ENCODE results near the gene ABHD2. TPM values are rescaled to one million over a fixed set of nuclear protein-coding genes. Genes with fewer than 3 reads are reported as not detected.
"Not testable (repeated sequence)": the region's sequence is repeated elsewhere in the genome, so short reads cannot be mapped to it uniquely, and the experiment has no call there.

Gene ABHD2
- total RNA-seq, 8 experiments from 2014 or later: 9.9 to 35.4 (median 16.8) TPM

GRCh38 chr15:89119489-89120478 lies 31.5 kb downstream of the ABHD2 start:
- WGBS, 10 experiments: 27 to 96% (median 79%) methylated on average over 4 to 12 of the region's 12 CpGs; no CpG with 5 or more reads in 1 of the 10 experiments
- Histone ChIP-seq H3K4me1 (replicated peaks in 1 of 2) (peaks cover 7 to 13% of the 10 kb centered on the region in 2 donors), H3K4me3 (no peak overlapping the region), H3K27ac (no peak overlapping the region)
- in situ Hi-C loops (cut with MboI; ENCODE audit: low pct_unique_long_range_greater_than_20kb in 2 of 9, low sequenced_read_pairs in 9 of 9, unreplicated experiment in 9 of 9): loop anchor here in 1 of 9 experiments (10.0 kb wide), 1 partner anchor 55 kb away; no protein-coding TSS in a partner anchor
- ATAC-seq (replicated peaks in 6 of 8): peak in 1 of 8 experiments; percentile 5

- ATAC-seq (replicated peaks in 6 of 8): not testable (repeated sequence)
- WGBS, 10 experiments: 67 to 100% (median 88%) methylated on average over 3 to 12 of the region's 13 CpGs
- in situ Hi-C loops (cut with MboI; ENCODE audit: low pct_unique_long_range_greater_than_20kb in 2 of 9, low sequenced_read_pairs in 9 of 9, unreplicated experiment in 9 of 9): loop anchor here in 1 of 9 experiments (10.0 kb wide), 1 partner anchor 54 kb away; no protein-coding TSS in a partner anchor
Observed at GRCh38 chr15:89120479-89121000, 32.3 kb downstream of the ABHD2 start.

GRCh38 chr15:89121414-89121813 lies 33.2 kb downstream of the ABHD2 start:
- Histone ChIP-seq H3K27ac (no peak overlapping the region), H3K4me3 (no peak overlapping the region), H3K4me1 (replicated peaks in 1 of 2) (no peaks in the 10 kb centered on the region)
- WGBS, 10 experiments: 0 to 100% (median 91%) methylated on average over 1 to 3 of the region's 3 CpGs; no CpG with 5 or more reads in 2 of the 10 experiments
- in situ Hi-C loops (cut with MboI; ENCODE audit: low pct_unique_long_range_greater_than_20kb in 2 of 9, low sequenced_read_pairs in 9 of 9, unreplicated experiment in 9 of 9): loop anchor here in 1 of 9 experiments (10.0 kb wide), 1 partner anchor 53 kb away; no protein-coding TSS in a partner anchor
- peak in 1 of 8 experiments; percentile 82 for ATAC-seq (replicated peaks in 6 of 8)

More at GRCh38 chr15:89120479-89121000, 32.3 kb downstream of the ABHD2 start:
- H3K27ac ChIP-seq; H3K4me1 ChIP-seq (replicated peaks in 1 of 2); H3K4me3 ChIP-seq: not testable (repeated sequence)

- peak in 3 of 8 experiments; percentile 83 to 91 (median 87) for ATAC-seq (replicated peaks in 6 of 8)
- in situ Hi-C loops (cut with MboI; ENCODE audit: low pct_unique_long_range_greater_than_20kb in 2 of 9, low sequenced_read_pairs in 9 of 9, unreplicated experiment in 9 of 9): loop anchor here in 1 of 9 experiments (10.0 kb wide), 1 partner anchor 52 kb away; no protein-coding TSS in a partner anchor
- Histone ChIP-seq H3K4me1 (replicated peaks in 1 of 2) (no peaks in the 10 kb centered on the region), H3K27ac (no peak overlapping the region), H3K4me3 (no peak overlapping the region)
- WGBS, 10 experiments: 14 to 100% (median 51%) methylated on average over 1 to 3 of the region's 4 CpGs; no CpG with 5 or more reads in 2 of the 10 experiments
Observed at GRCh38 chr15:89122505-89123180, 34.4 kb downstream of the ABHD2 start.

- no peak for ATAC-seq (replicated peaks in 6 of 8)
- Histone ChIP-seq H3K4me3 (no peak overlapping the region), H3K27ac (no peak overlapping the region), H3K4me1 (replicated peaks in 1 of 2) (no peaks in the 10 kb centered on the region)
- in situ Hi-C loops (cut with MboI; ENCODE audit: low pct_unique_long_range_greater_than_20kb in 2 of 9, low sequenced_read_pairs in 9 of 9, unreplicated experiment in 9 of 9): loop anchor here in 1 of 9 experiments (10.0 kb wide), 1 partner anchor 52 kb away; no protein-coding TSS in a partner anchor
- 64 to 100% (median 89%) methylated on average over 3 to 6 of the region's 7 CpGs for WGBS, 10 experiments
Observed at GRCh38 chr15:89123181-89123525, 34.9 kb downstream of the ABHD2 start.

GRCh38 chr15:89125088-89125826 lies 37.0 kb downstream of the ABHD2 start:
- H3K27ac ChIP-seq: no peak overlapping the region
- no peak for ATAC-seq (replicated peaks in 6 of 8)
- no peak overlapping the region for H3K4me3 ChIP-seq
- in situ Hi-C loops (cut with MboI; ENCODE audit: low pct_unique_long_range_greater_than_20kb in 2 of 9, low sequenced_read_pairs in 9 of 9, unreplicated experiment in 9 of 9): loop anchor here in 1 of 9 experiments (10.0 kb wide), 1 partner anchor 50 kb away; no protein-coding TSS in a partner anchor
- 88 to 100% (median 100%) methylated on average over 2 to 5 of the region's 5 CpGs; no CpG with 5 or more reads in 2 of the 10 experiments for WGBS, 10 experiments
- no peaks in the 10 kb centered on the region for H3K4me1 ChIP-seq (replicated peaks in 1 of 2)

GRCh38 chr15:89126009-89126408 lies 37.8 kb downstream of the ABHD2 start:
- H3K27ac ChIP-seq: no peak overlapping the region
- 80 to 98% (median 88%) methylated on average over 1 to 6 of the region's 6 CpGs; no CpG with 5 or more reads in 2 of the 10 experiments for WGBS, 10 experiments
- H3K4me3 ChIP-seq: no peak overlapping the region
- H3K4me1 ChIP-seq (replicated peaks in 1 of 2): no peaks in the 10 kb centered on the region
- in situ Hi-C loops (cut with MboI; ENCODE audit: low pct_unique_long_range_greater_than_20kb in 2 of 9, low sequenced_read_pairs in 9 of 9, unreplicated experiment in 9 of 9): loop anchor here in 1 of 9 experiments (10.0 kb wide), 1 partner anchor 49 kb away; no protein-coding TSS in a partner anchor
- no peak for ATAC-seq (replicated peaks in 6 of 8)

GRCh38 chr15:89127054-89127702 lies 38.9 kb downstream of the ABHD2 start:
- in situ Hi-C loops (cut with MboI; ENCODE audit: low pct_unique_long_range_greater_than_20kb in 2 of 9, low sequenced_read_pairs in 9 of 9, unreplicated experiment in 9 of 9): loop anchor here in 1 of 9 experiments (10.0 kb wide), 1 partner anchor 48 kb away; no protein-coding TSS in a partner anchor
- ATAC-seq (replicated peaks in 6 of 8): no peak
- H3K4me3 ChIP-seq: no peak overlapping the region
- 60 to 89% (median 67%) methylated on average over 1 to 3 of the region's 3 CpGs; no CpG with 5 or more reads in 5 of the 10 experiments for WGBS, 10 experiments
- H3K4me1 ChIP-seq (replicated peaks in 1 of 2): no peaks in the 10 kb centered on the region
- no peak overlapping the region for H3K27ac ChIP-seq

GRCh38 chr15:89128320-89129122 lies 40.3 kb downstream of the ABHD2 start:
- ATAC-seq (replicated peaks in 6 of 8): no peak
- Histone ChIP-seq H3K4me3 (no peak overlapping the region), H3K4me1 (replicated peaks in 1 of 2) (no peaks in the 10 kb centered on the region), H3K27ac (no peak overlapping the region)
- in situ Hi-C loops (cut with MboI; ENCODE audit: low pct_unique_long_range_greater_than_20kb in 2 of 9, low sequenced_read_pairs in 9 of 9, unreplicated experiment in 9 of 9): loop anchor here in 1 of 9 experiments (10.0 kb wide), 1 partner anchor 46 kb away; no protein-coding TSS in a partner anchor
- 79 to 95% (median 88%) methylated on average over 1 to 5 of the region's 6 CpGs for WGBS, 10 experiments

- Histone ChIP-seq H3K4me3 (no peak overlapping the region), H3K27ac (no peak overlapping the region), H3K4me1 (replicated peaks in 1 of 2) (no peaks in the 10 kb centered on the region)
- in situ Hi-C loops (cut with MboI; ENCODE audit: low pct_unique_long_range_greater_than_20kb in 2 of 9, low sequenced_read_pairs in 9 of 9, unreplicated experiment in 9 of 9): loop anchor here in 1 of 9 experiments (10.0 kb wide), 1 partner anchor 46 kb away; no protein-coding TSS in a partner anchor
- peak in 4 of 8 experiments; percentile 33 to 62 (median 44) for ATAC-seq (replicated peaks in 6 of 8)
- 48 to 68% (median 63%) methylated on average over 3 of the region's 3 CpGs; no CpG with 5 or more reads in 5 of the 10 experiments for WGBS, 10 experiments
Observed at GRCh38 chr15:89129123-89129815, 41.0 kb downstream of the ABHD2 start.

Data from motor neuron (in vitro differentiated cells).